B cell (primary cell): ENCODE results near the gene P2RY6.

Experiments
- EZH2 ChIP-seq: IDR thresholded peaks from 2 replicates; pipeline ENCODE4 v1.6.1; 2012; ENCODE audit warnings: borderline replicate concordance, low read depth, mild to moderate bottlenecking, moderate library complexity, low read length; ENCODE audit not compliant: insufficient read depth, poor library complexity, severe bottlenecking
- TF ChIP-seq, protein P1 (sequence below): fragments of 200-600 bp; IDR thresholded peaks from one replicate; pipeline ENCODE4 v1.8.0; 2022; ENCODE audit warnings: antibody characterized with exemption, mild to moderate bottlenecking

GRCh38 chr11:73244589-73245240 is 27.4 kb upstream of the P2RY6 start:
- no peak for TF ChIP-seq EZH2
- TF ChIP-seq, protein P1, sequence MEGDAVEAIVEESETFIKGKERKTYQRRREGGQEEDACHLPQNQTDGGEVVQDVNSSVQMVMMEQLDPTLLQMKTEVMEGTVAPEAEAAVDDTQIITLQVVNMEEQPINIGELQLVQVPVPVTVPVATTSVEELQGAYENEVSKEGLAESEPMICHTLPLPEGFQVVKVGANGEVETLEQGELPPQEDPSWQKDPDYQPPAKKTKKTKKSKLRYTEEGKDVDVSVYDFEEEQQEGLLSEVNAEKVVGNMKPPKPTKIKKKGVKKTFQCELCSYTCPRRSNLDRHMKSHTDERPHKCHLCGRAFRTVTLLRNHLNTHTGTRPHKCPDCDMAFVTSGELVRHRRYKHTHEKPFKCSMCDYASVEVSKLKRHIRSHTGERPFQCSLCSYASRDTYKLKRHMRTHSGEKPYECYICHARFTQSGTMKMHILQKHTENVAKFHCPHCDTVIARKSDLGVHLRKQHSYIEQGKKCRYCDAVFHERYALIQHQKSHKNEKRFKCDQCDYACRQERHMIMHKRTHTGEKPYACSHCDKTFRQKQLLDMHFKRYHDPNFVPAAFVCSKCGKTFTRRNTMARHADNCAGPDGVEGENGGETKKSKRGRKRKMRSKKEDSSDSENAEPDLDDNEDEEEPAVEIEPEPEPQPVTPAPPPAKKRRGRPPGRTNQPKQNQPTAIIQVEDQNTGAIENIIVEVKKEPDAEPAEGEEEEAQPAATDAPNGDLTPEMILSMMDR = no peak
